HEK293 (cell line): ENCODE data around the gene KCNV2.

Experiments used
- CTCF ChIA-PET: fragments of 350-600 bp; formaldehyde crosslinking; extraction: SDS; loops from one replicate; lab custom pipeline; 2021; ENCODE audit warnings: antibody characterized with exemption; lab: Yijun Ruan, JAX
- POLR2A ChIA-PET: fragments of 300-600 bp; formaldehyde crosslinking; extraction: SDS; loops from one replicate; lab custom pipeline; 2020; ENCODE audit warnings: antibody characterized with exemption, inconsistent platforms; lab: Yijun Ruan, JAX
- H3K27ac ChIP-seq: fragments of 200-500 bp; sonication (Bioruptor generic); 2 replicates; pipeline ENCODE4 v1.5.1; 2014; ENCODE audit warnings: low read depth, low read length, control low read depth, inconsistent platforms; ENCODE audit errors: extremely low read depth
- H3K36me3 ChIP-seq, 2 experiments: fragments of 200-500 bp in 1 of 2; sonication (Bioruptor generic) in 1 of 2; 1 replicate in 1 of 2; 2 replicates in 1 of 2; pipeline ENCODE4 v1.5.1; 2014 to 2017; ENCODE audit warnings: inconsistent platforms in 2 of 2, low read length in 2 of 2; ENCODE audit not compliant: control insufficient read depth in 2 of 2, insufficient read depth in 1 of 2
- H3K4me1 ChIP-seq: fragments of 200-500 bp; sonication (Bioruptor generic); 2 replicates; pipeline ENCODE4 v1.5.1; 2014; ENCODE audit warnings: mild to moderate bottlenecking, low read length, inconsistent platforms; ENCODE audit not compliant: control insufficient read depth, insufficient read depth
- H3K4me3 ChIP-seq: 2 replicates; pipeline ENCODE4 v1.5.1; 2011; ENCODE audit warnings: low read depth, mild to moderate bottlenecking, control low read depth, low read length, moderate library complexity
- H3K9me3 ChIP-seq: fragments of 200-500 bp; sonication (Bioruptor generic); 2 replicates; pipeline ENCODE4 v1.5.1; 2014; ENCODE audit warnings: low read depth, low read length, inconsistent platforms; ENCODE audit not compliant: control insufficient read depth, insufficient read depth
- GLIS2 ChIP-seq: fragments of 450-650 bp; formaldehyde crosslinking; IDR thresholded peaks from 2 replicates; pipeline ENCODE4 v1.5.1; 2016; ENCODE audit warnings: missing biosample characterization, missing genetic modification characterization
- HOXC10 ChIP-seq: sonication (generic); formaldehyde crosslinking; IDR thresholded peaks from 2 replicates; pipeline ENCODE4 v1.8.1; 2023; ENCODE audit warnings: mild to moderate bottlenecking, missing genetic modification reagents
- KLF1 ChIP-seq: fragments of 450-650 bp; formaldehyde crosslinking; IDR thresholded peaks from 2 replicates; pipeline ENCODE4 v1.5.1; 2016; ENCODE audit warnings: missing biosample characterization, missing genetic modification characterization
- OSR2 ChIP-seq: fragments of 450-650 bp; formaldehyde crosslinking; IDR thresholded peaks from 2 replicates; pipeline ENCODE4 v1.5.1; 2016; ENCODE audit warnings: missing biosample characterization, missing genetic modification characterization
- SCRT1 ChIP-seq: fragments of 450-650 bp; formaldehyde crosslinking; IDR thresholded peaks from 2 replicates; pipeline ENCODE4 v1.5.1; 2016; ENCODE audit warnings: missing biosample characterization, missing genetic modification characterization, borderline replicate concordance
- ZNF10 ChIP-seq: fragments of 450-650 bp; formaldehyde crosslinking; IDR thresholded peaks from 2 replicates; pipeline ENCODE4 v1.5.1; 2017; ENCODE audit warnings: missing biosample characterization, missing genetic modification characterization
- ZNF133 ChIP-seq: fragments of 450-650 bp; formaldehyde crosslinking; IDR thresholded peaks from 2 replicates; pipeline ENCODE4 v1.5.1; 2016; ENCODE audit warnings: missing biosample characterization, missing genetic modification characterization
- ZNF16 ChIP-seq: fragments of 450-650 bp; formaldehyde crosslinking; IDR thresholded peaks from 2 replicates; pipeline ENCODE4 v1.5.1; 2016; ENCODE audit warnings: low read depth, missing biosample characterization, missing genetic modification characterization
- ZNF473 ChIP-seq: fragments of 450-650 bp; formaldehyde crosslinking; IDR thresholded peaks from 2 replicates; pipeline ENCODE4 v1.5.1; 2017; ENCODE audit warnings: missing biosample characterization, missing genetic modification characterization
- ZNF548 ChIP-seq: fragments of 450-650 bp; formaldehyde crosslinking; IDR thresholded peaks from 2 replicates; pipeline ENCODE4 v1.5.1; 2016; ENCODE audit warnings: missing biosample characterization, missing genetic modification characterization
- ZNF549 ChIP-seq: fragments of 450-650 bp; IDR thresholded peaks from 2 replicates; pipeline ENCODE4 v1.5.1; 2018; ENCODE audit warnings: missing biosample characterization, missing genetic modification characterization, mild to moderate bottlenecking, inconsistent platforms, moderate library complexity
- ZNF560 ChIP-seq: fragments of 450-650 bp; formaldehyde crosslinking; IDR thresholded peaks from 2 replicates; pipeline ENCODE4 v1.5.1; 2017; ENCODE audit warnings: missing biosample characterization, missing genetic modification characterization, borderline replicate concordance
- ZNF596 ChIP-seq: fragments of 450-650 bp; IDR thresholded peaks from 2 replicates; pipeline ENCODE4 v1.5.0; 2018; ENCODE audit warnings: missing biosample characterization, mild to moderate bottlenecking, missing genetic modification characterization, moderate library complexity
- ZNF600 ChIP-seq: fragments of 450-650 bp; formaldehyde crosslinking; IDR thresholded peaks from 2 replicates; pipeline ENCODE4 v1.5.1; 2016; ENCODE audit warnings: missing biosample characterization, missing genetic modification characterization
- ZNF624 ChIP-seq: fragments of 450-650 bp; formaldehyde crosslinking; IDR thresholded peaks from 2 replicates; pipeline ENCODE4 v1.5.1; 2017; ENCODE audit warnings: missing biosample characterization, missing genetic modification characterization
- ZNF626 ChIP-seq: fragments of 450-650 bp; sonication (Bioruptor Pico); formaldehyde crosslinking; IDR thresholded peaks from 2 replicates; pipeline ENCODE4 v1.5.1; 2018; ENCODE audit warnings: missing biosample characterization, missing genetic modification characterization, inconsistent platforms
- ZNF664 ChIP-seq: fragments of 450-650 bp; formaldehyde crosslinking; IDR thresholded peaks from 2 replicates; pipeline ENCODE4 v1.5.1; 2016; ENCODE audit warnings: missing biosample characterization, missing genetic modification characterization
- ZNF76 ChIP-seq: fragments of 450-650 bp; formaldehyde crosslinking; IDR thresholded peaks from 2 replicates; pipeline ENCODE4; 2016; ENCODE audit warnings: low read depth, missing biosample characterization, missing genetic modification characterization, borderline replicate concordance
- ZNF792 ChIP-seq: fragments of 450-650 bp; formaldehyde crosslinking; IDR thresholded peaks from 2 replicates; pipeline ENCODE4 v1.5.1; 2016; ENCODE audit warnings: missing biosample characterization, missing genetic modification characterization
- TF ChIP-seq, protein P1 (sequence below): fragments of 450-650 bp; formaldehyde crosslinking; IDR thresholded peaks from 2 replicates; pipeline ENCODE4 v1.5.1; 2016; ENCODE audit warnings: missing biosample characterization, missing genetic modification characterization, low read depth
- TF ChIP-seq, protein P2 (sequence below): sonication (generic); formaldehyde crosslinking; IDR thresholded peaks from 2 replicates; pipeline ENCODE4 v1.8.1; 2022; ENCODE audit warnings: mild to moderate bottlenecking, moderate library complexity, missing genetic modification reagents
- TF ChIP-seq, protein P3 (sequence below): fragments of 450-650 bp; formaldehyde crosslinking; IDR thresholded peaks from 2 replicates; pipeline ENCODE4 v1.5.1; 2016; ENCODE audit warnings: missing biosample characterization, missing genetic modification characterization
- TF ChIP-seq, protein P4 (sequence below): fragments of 450-650 bp; formaldehyde crosslinking; IDR thresholded peaks from 2 replicates; pipeline ENCODE4 v1.5.1; 2016; ENCODE audit warnings: missing biosample characterization, missing genetic modification characterization

Gene KCNV2

DNA sequence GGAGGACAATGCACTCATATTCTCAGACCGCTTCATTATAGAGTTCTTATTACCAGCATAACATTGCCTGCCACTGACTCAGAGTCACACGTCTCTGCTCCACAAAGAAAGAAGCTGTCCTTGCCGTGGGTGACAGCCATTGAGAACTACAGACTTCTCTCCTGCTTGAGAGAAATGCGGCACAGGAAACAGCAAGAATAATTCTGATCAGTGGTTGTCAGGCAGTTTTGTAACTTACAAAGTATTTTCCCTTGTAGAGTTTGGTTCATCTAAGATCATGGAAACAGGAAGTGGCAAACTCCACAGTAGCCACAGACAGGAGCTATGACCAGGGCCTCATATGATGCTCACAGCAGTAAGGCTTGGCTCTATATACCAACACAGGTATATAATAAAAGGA, 47.0 kb downstream of the KCNV2 start (continued):
- TF ChIP-seq KLF1 = no peak
- no peak for TF ChIP-seq ZNF76 (tag by site-specific recombination)
- TF ChIP-seq ZNF626 (tag by site-specific recombination) = no peak
- no peak for TF ChIP-seq ZNF548 (tag by site-specific recombination)
- no peak for TF ChIP-seq ZNF792 (tag by site-specific recombination)
- TF ChIP-seq ZNF600 (tag by site-specific recombination) = no peak
- no peak for TF ChIP-seq HOXC10 (CRISPR knock-in tag)
- TF ChIP-seq ZNF133 = no peak

DNA sequence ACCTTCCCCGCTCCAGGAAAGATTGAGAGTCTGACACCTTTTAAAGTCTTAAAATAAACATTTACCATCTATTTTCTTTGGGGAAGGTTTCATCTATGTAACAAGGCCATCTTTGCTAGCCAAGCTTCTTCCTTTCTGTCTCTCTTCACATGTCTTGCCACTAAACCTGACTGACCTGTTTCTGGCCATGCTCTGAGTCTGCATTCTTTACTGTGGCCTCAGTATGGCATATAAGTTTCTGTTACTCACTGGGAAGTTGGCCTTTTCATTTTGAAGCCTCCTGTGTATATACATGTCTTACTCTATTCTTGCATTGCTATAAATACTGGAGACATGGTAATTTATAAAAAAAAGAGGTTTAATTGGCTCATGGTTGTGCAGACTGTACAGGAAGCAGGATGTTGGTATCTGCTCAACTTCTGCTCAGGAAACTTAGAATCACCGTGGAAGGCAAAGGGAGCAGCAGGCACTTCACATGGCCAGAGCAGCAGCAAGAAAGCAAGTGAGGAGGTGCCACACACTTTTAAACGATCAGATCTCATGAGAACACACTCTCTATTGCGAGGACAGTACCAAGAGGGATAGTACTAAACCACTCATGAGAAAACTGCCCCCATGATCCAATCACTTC, 48.1 kb downstream of the KCNV2 start:
- Histone ChIP-seq H3K4me3 (no peak overlapping the region), H3K4me1 (no peaks in the 10 kb centered on the region), H3K36me3 (peaks cover 0 to 7% of the 10 kb centered on the region in 2 experiments; a peak in 1 of 3 replicates), H3K9me3 (no peaks in the 10 kb centered on the region), H3K27ac (no peak overlapping the region)
- ChIA-PET CTCF (interaction anchor here (0.6 kb wide), 1 partner anchor 10 kb away, joined by 4 read pairs; no protein-coding TSS in a partner anchor), POLR2A (no interaction called here)
- TF ChIP-seq, protein P1, sequence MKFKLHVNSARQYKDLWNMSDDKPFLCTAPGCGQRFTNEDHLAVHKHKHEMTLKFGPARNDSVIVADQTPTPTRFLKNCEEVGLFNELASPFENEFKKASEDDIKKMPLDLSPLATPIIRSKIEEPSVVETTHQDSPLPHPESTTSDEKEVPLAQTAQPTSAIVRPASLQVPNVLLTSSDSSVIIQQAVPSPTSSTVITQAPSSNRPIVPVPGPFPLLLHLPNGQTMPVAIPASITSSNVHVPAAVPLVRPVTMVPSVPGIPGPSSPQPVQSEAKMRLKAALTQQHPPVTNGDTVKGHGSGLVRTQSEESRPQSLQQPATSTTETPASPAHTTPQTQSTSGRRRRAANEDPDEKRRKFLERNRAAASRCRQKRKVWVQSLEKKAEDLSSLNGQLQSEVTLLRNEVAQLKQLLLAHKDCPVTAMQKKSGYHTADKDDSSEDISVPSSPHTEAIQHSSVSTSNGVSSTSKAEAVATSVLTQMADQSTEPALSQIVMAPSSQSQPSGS (tag by site-specific recombination) = no peak
- TF ChIP-seq SCRT1 (no peak), ZNF549 (no peak), ZNF473 (tag by site-specific recombination) (no peak), GLIS2 (no peak), ZNF16 (tag by site-specific recombination) (no peak), ZNF10 (tag by site-specific recombination) (no peak), ZNF624 (tag by site-specific recombination) (no peak), ZNF76 (tag by site-specific recombination) (no peak), ZNF560 (no peak), ZNF596 (tag by site-specific recombination) (no peak), OSR2 (tag by site-specific recombination) (no peak), ZNF664 (tag by site-specific recombination) (no peak)
- TF ChIP-seq, protein P2, sequence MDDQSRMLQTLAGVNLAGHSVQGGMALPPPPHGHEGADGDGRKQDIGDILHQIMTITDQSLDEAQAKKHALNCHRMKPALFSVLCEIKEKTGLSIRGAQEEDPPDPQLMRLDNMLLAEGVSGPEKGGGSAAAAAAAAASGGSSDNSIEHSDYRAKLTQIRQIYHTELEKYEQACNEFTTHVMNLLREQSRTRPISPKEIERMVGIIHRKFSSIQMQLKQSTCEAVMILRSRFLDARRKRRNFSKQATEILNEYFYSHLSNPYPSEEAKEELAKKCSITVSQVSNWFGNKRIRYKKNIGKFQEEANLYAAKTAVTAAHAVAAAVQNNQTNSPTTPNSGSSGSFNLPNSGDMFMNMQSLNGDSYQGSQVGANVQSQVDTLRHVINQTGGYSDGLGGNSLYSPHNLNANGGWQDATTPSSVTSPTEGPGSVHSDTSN (CRISPR knock-in tag) = no peak
- TF ChIP-seq, protein P3, sequence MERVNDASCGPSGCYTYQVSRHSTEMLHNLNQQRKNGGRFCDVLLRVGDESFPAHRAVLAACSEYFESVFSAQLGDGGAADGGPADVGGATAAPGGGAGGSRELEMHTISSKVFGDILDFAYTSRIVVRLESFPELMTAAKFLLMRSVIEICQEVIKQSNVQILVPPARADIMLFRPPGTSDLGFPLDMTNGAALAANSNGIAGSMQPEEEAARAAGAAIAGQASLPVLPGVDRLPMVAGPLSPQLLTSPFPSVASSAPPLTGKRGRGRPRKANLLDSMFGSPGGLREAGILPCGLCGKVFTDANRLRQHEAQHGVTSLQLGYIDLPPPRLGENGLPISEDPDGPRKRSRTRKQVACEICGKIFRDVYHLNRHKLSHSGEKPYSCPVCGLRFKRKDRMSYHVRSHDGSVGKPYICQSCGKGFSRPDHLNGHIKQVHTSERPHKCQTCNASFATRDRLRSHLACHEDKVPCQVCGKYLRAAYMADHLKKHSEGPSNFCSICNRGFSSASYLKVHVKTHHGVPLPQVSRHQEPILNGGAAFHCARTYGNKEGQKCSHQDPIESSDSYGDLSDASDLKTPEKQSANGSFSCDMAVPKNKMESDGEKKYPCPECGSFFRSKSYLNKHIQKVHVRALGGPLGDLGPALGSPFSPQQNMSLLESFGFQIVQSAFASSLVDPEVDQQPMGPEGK (tag by site-specific recombination) = no peak
- TF ChIP-seq, protein P4, sequence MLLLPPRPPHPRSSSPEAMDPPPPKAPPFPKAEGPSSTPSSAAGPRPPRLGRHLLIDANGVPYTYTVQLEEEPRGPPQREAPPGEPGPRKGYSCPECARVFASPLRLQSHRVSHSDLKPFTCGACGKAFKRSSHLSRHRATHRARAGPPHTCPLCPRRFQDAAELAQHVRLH = no peak
